Mucosa of gallbladder (tissue), 1 donor: ENCODE measurements around the gene CFH. TPM values are rescaled to one million over a fixed set of nuclear protein-coding genes. Genes with fewer than 3 reads are reported as not detected.
"Not testable (repeated sequence)": the region's sequence is repeated elsewhere in the genome, so short reads cannot be mapped to it uniquely, and the experiment has no call there.

ENCODE experiments used
- DNase-seq: peaks from one replicate; pipeline ENCODE4 v3.0.0-alpha.2; 2020; ENCODE audit warnings: low spot score
- total RNA-seq: library from RNA; stranded (reverse); gene quantifications from one replicate; pipeline ENCODE4 v1.2.1, GENCODE V29; 2021
- donor health status: DM: no; HTN: no; CAD: no.

CFH gene
- total RNA-seq, 1 donor from 2014 or later, result 151 TPM

GRCh38 chr1:196765019-196765740, 113.3 kb downstream of the CFH start:
- not testable (repeated sequence) for DNase-seq

GRCh38 chr1:196769823-196770222, 118.0 kb downstream of the CFH start:
- not testable (repeated sequence) for DNase-seq

GRCh38 chr1:196773713-196774112, 121.9 kb downstream of the CFH start:
- no peak for DNase-seq

GRCh38 chr1:196774175-196774574, 122.3 kb downstream of the CFH start:
- DNase-seq, result no peak

- DNase-seq, result no peak
Observed at GRCh38 chr1:196774603-196775002, 122.8 kb downstream of the CFH start, which contains the start of gene CFHR3. TSS of gene CFHR3 (plus strand) at chr1:196774840. CDS start at chr1:196774887, 47 bp downstream.

- DNase-seq, result no peak
Observed at GRCh38 chr1:196777603-196778002, 125.8 kb downstream of the CFH start.

DNA sequence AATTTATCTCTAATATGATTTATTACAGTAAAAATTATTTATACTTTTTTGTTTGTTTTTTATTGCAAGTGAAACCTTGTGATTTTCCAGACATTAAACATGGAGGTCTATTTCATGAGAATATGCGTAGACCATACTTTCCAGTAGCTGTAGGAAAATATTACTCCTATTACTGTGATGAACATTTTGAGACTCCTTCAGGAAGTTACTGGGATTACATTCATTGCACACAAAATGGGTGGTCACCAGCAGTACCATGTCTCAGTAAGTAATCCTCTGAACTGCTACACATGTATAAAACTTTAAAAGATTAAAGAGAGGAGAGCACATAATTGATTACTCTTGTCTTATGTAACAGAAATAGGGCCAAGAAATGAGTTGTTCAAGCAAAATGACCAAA, 127.2 kb downstream of the CFH start:
- no peak for DNase-seq

DNA sequence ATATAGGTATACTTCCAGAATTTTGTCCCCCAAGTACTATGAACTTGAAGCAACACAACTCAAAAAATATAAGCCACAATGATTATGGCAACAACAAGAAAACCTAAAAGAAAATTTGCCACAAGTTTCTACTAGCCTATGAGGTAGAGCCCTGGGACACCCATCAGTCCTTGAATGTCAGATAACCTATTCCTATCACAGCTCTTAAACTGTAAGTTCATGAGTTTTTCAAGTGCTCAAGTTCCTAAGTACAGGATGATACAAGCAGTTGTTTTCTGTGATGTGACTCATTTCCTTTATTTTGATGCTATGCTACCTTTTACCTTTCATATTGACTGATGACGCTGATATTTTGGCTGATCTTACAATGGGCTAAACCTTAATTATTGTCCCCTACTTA, 139.4 kb downstream of the CFH start:
- DNase-seq, result not testable (repeated sequence)

- not testable (repeated sequence) for DNase-seq
Observed at GRCh38 chr1:196794103-196794502, 142.3 kb downstream of the CFH start.

Other genes starting within 250 kb of the CFH start
- gene KCNT2, start 43.6 kb upstream of the CFH start, total RNA-seq, result 6.0 TPM
- gene CFHR3, start 122.8 kb downstream of the CFH start, total RNA-seq, result 0.49 TPM
- 0.75 TPM for gene CFHR1, start 167.7 kb downstream of the CFH start, total RNA-seq
- not detected for gene CFHR4, start 236.0 kb downstream of the CFH start, total RNA-seq